HG02981 (cell line): ENCODE results near the gene IGHMBP2.
"Not testable (repeated sequence)": the region's sequence is repeated elsewhere in the genome, so short reads cannot be mapped to it uniquely, and the experiment has no call there.

ENCODE experiments used
- ATAC-seq: cut with Tn5 transposase; IDR thresholded peaks from one replicate; pipeline ENCODE4 v1.9.1; 2021; ENCODE audit warnings: mild to moderate bottlenecking, moderate library complexity; ENCODE audit not compliant: unreplicated experiment

Gene IGHMBP2

DNA sequence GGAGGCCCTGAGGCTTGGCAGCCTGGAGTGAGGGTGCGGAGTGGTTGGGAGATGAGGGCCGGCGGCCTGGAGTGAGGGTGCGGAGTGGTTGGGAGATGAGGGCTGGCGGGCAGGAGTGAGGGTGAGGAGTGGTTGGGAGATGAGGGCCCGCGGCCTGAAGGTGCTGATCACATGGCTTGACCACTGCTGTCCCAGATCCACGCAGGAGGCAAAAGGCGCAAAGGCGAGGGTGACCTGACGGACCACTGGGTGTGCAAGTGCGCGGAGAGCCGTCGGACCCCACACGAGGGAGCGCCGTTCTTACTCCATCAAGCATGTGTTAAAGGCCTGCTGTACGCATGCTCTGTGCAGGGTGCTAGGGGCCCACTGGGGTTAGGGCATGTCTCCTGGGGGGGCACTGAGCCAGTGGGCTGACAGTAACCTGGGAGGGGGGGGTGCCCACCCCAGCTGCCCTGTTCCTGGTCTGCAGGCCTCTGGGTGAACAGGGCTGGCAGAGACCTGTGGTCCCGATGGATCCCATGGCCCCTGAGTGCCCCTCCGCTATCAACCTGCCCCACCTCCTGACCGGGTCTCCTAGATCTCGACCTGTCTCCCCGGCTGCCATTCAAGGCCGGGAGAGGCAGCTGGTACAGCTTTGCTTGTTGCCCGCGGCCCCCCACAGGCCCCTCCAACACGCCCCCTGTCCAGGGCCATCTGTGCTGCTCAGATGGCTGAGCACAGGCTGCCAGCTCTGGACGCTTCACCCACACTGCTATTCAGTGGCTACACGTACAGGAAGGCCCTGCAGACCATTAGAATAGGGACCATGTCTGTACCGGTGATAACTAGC, 56.0 kb downstream of the IGHMBP2 start:
- ATAC-seq: no peak

DNA sequence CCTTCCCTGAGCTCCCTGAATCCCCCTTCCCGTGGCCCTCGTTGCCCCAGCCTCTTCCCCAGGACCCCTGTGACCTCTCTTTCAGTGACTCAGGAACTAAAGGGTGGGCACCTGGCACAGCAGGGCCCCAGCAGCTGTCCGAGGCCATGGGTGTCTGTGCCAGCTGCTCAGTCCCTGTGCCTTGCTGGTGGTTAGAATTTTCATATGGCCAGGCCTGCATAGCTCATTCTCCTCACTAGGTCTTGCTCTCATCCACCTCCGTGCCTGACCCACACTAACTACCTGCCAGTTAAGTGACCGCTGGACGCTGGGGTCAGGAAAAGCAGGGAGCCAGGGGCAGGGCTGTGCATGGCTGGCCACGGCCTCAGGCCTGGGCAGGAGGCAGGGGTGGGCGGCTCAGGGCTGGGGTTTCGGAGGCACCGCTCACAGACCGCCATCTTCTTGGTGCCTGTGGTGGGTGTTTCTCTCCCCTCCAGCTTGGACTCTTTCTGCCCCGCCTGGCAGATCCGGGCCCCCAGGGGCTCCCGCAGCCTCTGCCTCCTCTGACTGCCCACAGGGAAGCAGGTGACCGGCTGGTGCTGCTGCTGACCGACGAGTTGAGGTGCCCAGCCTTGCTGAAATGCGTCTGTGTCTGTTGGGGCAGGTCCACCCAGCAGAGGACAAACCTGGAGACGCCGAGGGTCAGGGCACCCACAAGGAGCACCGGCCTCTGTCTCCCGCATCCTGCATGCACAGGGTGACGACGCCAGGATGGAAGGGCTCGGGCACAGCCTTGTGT, 56.8 kb downstream of the IGHMBP2 start:
- ATAC-seq: no peak

DNA sequence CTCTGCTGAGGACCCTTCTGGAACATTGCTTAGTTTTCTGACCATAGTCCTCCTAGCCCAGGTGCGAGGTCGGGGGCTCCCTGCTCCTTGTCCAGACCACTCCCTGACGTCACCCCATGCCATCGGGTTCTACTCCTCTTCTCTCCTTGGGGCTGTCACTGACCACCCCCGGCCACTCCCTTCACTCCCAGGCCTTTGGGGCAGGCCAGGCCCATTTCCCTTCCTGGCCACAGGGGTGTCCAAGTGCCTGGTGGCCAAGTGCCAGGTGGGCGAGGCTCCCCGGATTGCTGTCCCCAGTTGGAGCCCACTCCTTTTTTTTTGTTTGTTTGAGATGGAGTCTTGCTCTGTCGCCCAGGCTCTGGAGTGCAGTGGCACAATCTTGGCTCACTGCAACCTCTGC, 57.6 kb downstream of the IGHMBP2 start:
- ATAC-seq: no peak

DNA sequence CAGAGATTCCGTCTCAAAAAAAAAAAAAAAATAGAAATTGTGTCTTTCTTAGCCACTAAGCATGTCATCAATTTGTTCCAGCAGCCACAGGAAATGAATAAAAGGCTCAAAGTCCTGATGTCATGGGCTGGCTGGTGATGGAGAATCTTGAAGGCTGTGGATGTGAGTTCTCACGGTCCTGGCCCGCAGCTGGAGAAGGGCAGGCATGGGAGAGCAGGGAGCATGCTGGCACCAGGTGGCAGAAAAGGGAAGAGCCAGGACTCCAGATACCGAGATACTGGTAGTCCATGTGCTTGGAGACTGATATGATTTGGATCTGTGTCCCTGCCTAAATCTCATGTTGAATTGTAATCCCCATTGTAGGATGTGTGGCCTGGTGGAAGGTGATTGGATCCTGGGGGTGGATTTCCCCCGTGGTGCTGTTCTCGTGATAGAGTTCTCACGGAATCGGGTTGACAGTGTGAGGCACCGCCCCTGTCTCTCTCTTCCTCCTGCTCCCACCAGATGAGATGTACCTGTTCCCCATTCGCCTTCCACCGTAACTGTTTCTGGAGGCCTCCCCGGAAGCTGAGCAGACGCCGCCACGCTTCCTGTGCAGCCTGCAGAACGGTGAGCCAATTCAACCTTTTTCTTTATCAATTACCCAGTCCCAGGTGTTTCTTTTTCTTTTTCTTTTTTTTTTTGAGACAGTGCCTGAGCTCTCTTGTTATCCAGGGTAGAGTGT, 59.0 kb downstream of the IGHMBP2 start:
- no peak for ATAC-seq

DNA sequence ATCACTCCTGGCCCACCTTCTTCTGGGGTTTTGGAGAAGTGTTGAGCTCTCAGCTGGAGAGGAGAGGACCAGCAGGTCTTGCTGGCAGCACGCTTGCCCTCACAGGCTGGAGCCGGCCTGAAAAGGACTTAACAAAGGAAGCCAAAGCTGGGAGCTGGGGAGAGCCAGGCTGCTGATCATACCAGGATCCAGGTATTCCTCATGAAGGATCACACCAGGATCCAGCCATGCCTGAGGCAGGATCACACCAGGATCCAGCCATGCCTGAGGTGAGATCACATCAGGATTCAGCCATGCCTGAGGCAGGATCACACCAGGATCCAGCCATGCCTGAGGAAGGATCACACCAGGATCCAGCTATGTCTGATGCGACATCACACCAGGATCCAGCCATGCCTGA, 60.1 kb downstream of the IGHMBP2 start:
- no peak for ATAC-seq

DNA sequence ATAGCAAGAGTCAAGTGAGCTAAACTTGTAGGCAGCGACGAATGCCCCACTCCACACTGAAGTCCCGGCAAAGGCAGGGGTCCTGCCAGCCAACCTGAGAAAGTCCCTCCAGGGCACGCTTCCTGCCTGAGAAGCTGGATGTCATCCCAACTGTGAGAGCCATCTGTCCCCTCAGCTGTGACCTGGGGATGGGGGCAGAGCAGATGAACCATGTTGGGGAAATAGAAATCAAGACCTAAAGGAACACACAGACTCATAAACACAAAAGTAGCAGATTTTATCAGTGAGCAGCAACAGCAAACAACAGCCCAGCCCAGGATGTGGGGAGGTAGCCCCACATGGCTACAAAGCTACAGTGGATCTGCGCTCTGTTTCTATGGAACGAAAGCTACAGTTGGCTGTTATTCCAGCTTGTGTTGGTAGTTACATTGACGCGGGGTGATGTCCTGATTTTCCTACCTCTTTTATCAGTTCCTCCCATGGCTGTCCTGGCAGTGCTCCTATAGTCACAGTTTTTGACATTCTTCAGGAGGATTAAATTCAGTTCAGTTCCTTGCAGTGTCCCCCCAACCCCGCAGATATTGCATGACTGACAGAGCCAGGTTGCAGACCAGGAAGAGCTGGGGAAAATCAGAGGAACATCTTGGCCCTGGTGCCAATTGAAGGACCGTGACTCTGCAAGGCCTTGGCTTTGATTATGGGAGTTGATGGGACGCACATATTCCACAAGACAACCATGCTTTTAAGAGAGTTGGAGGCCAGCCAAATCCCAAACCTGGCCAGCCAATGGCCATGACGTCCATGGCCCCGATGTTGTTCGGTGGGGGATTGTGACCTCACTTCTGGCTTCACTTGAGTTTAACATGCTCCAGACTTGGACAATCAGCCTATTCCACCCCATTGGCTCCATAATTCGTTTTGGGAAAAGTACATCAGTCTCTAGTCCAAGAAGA, 62.5 kb downstream of the IGHMBP2 start:
- no peak for ATAC-seq

DNA sequence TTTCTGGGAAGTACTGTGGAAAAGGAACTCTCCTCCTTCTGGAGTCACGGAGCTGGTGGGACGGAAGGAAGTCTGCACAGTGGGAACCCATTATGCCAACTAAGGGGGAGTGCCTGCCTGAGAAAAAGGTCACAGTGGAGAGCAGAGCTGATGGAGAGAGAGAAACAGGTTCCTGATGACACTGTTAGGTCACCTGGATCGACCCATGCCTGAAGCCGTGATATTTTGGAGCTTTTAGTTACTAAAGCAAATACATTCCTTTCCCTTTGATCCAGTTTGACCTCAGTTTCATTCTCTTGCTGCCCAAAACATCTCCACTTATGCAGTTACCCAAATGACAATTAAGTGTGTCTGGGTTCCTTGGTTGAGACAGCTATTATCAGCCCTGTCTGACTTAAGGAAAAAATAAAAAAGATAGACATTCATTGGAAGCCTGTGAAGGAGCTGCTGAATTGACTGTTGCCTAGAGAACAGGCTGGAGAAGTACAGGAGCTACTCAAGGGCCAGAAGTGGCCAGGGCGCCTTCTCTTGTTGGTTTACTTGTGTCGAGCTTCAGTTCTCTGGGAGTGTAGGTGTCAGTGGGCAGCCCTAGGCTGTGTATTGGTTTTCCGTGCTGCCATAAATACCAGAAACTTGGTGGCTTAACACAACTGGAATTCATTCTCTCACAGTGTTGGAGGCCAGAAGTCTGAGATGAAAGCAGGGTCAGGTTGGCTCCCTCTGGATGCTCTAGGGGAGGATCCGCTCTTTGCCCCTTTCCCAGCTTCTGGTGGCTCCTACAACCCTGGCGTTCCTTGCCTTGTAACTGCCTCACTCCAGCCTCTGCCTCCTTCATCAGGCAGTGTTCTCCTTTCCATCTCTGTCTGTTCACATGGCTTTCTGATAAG, 63.4 kb downstream of the IGHMBP2 start:
- ATAC-seq: no peak

DNA sequence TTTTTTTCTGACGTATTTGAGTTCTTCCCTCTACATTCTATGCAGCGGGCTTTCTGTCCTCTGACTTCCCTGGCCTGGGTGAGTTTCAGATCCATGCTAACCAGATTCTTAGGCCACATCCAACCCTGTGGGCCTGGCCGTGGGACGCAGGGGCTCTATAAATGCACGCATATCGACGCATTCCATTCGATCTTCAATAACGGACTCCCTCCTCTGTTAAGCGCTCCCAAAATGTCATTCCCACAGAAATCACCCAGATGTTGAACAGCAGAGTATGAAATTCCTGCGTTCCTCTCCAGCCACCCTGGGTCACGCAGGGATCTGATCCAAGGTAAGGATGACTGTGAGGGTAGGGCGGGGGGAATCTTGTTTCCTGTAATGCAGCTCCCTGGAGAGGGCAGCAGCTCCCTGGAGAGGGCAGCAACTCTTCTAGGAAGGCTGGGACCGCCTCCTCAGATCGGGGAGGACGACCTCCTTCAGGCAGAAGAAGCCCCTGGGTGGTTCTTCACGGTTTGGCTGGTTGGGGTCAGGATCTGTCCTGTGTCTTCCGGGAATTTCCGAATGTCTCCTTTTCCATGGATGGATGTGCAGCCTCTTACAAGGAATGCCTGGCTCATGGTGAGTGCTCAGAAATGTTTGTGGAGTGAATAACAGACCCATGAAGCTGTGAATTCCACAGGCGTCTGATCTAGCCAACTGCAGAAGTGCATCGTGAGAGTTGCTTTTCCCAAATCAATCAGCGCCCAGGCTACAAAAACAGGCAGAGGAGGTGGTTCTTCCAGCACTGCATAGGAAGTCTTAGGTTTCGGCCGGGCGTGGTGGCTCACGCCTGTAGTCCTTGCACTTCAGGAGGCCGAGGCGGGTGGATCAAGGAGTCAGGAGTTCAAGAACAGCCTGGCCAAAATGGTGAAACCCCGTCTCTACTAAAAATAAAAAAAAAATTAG, 64.9 kb downstream of the IGHMBP2 start:
- no peak for ATAC-seq

DNA sequence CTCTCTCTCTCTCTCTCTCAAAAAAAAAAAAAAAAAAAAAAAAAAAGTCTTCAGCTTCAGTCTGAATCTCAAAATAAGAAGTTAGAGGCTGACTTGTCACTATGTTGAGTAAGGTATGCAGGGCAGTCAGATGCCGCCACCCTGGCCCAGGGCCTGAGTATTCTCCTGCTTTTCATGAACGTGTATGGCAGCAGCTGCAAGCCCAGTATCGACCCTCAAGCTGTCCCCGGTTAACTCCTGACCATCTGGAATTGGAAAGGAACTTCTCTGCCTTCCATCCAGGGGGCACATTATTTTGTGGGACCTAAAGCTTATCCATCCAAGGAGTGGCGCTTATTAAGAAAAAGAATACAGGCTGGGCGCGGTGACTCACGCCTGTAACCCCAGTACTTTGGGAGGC, 65.7 kb downstream of the IGHMBP2 start:
- ATAC-seq: no peak

DNA sequence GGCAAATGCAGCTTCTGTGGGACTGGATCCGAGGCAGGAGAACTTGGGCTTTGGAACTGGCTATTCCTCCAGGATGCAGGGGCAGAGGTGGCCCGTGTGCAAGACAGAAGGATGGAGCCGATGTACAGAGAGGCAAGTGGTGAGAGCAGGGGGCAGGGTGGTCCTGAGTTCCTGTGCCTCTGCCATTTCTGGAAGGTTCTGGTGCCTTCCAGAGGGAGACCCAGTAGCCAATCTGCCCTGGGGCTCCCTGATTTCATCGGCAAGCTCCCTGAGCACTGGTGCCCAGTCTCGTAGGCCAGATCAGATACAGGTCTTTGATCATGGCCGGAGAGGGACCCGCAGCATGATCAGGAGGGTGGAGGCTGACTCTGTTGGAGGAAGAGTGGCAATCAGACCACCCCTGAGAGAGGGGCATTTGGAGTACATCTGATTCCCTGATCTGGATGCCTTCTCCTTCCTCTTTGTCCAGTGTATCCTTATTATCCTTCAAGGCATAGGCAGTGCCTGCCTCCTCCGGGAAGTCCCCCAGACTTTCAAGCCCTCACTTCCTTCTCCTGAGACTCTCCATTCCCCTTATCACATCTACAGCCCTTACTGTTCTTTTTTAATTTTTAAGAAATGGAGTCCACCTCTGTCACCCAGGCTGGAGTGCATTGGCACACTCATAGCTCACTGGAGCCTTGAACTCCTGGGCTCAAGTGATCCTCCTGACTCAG, 67.4 kb downstream of the IGHMBP2 start:
- ATAC-seq: no peak

DNA sequence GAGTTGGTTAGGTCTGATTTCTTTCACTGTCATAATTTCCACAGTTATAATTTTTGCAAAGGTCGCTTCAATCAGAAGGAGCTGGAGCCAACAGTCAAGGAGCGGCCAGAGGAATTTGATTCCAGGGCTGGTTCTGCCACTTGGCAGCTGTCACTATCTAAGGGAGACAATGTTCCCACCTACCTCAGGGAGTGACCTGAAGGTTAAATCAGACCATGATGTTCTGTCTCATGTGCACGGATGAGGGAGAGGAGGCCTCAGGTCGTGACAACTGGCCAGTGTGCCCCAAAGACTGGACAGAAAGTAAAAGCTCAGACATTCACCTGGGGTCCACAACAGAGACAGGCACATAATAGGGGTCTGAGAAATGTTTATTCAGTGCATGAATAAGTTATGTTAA, 69.5 kb downstream of the IGHMBP2 start:
- no peak for ATAC-seq

DNA sequence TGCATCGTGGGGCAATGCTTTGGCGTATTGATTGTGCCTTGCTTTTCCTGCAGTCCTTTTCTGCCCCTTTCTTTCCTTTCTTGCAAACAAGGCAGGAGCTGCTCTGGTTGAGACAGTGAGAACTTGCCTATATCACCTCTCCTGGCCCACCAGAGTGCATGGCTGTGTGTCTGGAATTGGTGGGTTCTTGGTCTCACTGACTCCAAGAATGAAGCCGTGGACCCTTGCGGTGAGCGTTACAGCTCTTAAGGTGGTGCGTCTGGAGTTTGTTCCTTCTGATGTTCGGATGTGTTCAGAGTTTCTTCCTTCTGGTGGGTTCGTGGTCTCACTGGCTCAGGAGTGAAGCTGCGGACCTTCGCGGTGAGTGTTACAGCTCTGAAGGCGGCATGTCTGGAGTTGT, 70.0 kb downstream of the IGHMBP2 start:
- not testable (repeated sequence) for ATAC-seq

DNA sequence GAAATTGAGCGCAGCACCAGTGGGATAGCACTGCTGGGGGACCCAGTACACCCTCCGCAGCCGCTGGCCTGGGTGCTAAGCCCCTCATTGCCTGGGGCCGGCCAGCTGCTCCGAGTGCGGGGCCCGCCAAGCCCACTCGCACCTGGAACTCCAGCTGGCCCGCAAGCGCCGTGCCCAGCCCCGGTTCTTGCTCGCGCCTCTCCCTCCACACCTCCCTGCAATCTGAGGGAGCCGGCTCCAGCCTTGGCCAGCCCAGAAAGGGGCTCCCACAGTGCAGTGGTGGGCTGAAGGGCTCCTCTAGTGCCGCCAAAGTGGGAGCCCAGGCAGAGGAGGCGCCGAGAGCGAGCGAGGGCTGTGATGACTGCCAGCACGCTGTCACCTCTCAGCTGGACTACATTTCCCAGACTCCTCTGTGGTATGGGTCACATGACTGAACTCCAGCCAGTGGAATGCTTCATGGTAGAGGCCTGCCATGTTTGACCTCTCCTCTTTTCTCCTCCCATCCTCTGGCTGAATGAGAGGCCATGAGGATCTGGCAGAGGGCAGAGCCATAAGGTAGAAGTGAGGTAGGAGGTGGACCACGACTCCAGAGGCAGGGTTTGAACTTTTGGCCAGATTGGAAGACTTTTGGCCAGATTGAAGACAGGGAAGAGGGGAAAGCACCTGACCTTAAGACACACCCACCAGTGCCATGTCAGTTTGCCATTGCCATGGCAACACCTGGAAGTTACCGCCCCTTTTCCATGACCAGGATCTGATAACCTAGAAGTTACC, 70.9 kb downstream of the IGHMBP2 start:
- no peak for ATAC-seq

DNA sequence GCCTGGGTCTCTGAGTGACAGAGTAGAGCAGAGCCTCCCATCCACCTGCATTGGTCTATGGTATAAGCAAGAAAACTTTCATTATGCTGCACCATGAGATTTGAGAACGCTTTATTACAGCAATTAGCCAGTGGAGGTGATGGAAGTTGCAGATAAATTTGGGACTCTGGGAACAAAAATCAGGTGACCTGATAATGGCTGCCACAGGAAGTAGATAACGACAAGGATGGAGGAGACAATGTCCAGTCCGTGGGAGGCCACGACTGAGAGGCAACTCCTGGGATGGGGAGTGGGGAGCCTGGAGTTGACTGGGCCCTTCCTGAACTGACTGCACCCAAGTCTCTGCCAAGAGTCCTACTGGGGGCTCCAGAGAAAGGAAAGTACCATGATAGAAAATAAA, 72.4 kb downstream of the IGHMBP2 start:
- no peak for ATAC-seq

DNA sequence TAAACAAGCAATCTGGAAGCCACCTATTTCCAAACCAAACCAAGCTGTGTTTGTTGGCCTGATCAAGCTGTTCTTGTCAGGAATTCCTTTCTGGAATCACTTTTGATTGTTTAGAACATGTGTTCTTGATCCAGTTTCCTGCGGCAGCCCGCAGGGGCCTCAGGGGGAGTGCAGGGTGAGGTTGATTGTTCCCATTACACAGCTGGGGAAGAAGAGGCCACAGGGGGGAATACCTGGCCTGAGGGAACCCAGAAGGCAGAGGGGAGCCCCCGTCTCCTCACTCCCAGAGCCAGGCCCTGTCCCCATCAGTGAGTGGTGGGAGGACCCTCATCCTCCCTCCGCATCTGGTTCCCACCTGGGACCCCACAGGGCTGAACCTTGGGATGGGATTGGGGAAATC, 72.9 kb downstream of the IGHMBP2 start:
- no peak for ATAC-seq

DNA sequence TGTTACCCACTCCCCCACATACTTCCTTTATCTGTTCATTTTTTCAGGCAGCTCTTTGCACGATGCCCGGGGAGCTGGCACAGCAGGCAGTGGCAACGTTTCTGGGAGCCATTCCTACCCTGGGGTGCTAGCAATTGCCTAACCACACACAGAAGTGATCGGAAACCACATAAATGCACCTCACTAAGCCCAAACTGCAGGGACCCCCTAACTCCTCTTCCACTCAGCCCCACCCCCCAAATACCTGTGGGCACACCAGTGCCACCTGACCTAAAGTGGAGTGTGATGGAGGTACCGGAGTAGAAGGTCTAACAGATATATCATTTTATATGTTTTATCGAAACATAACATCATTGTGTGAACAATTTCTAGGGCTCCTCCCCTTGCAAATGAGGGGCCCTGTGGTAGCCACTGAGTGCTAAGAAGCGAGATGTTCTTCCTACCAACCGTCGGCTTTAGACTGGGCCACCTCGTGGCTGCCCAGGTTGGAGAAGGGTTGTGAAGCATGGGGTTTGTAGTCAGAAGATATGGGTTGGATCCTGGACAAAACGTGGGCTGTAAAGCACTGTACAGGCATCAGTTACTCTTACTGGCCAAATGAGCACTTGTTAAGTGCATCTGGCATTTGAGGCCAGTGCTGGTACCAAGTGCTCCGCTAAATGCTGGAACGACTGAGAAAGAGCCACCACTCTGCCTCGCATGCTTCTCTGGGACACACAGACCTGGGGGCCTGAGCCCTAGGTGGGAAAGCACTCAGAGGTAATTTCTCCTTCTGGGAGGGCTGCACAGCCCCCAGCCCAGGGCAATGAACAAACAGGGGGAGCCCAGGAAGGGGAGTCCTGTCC, 74.3 kb downstream of the IGHMBP2 start:
- ATAC-seq: no peak
